Astrocyte (in vitro differentiated cells and primary cell): ENCODE data around the gene IRGQ. TPM values are rescaled to one million over a fixed set of nuclear protein-coding genes. Genes with fewer than 3 reads are reported as not detected.

Experiments used
- DNase-seq: peaks from one replicate; pipeline ENCODE4 v3.0.0-alpha.2; 2010; ENCODE audit warnings: low read depth
- FAIRE-seq: peaks from 2 replicates; lab custom pipeline; 2011; peaks lifted over from hg19 to GRCh38; lab: Jason Lieb, UNC
- H2AFZ ChIP-seq: 2 replicates; pipeline ENCODE4 v1.6.0; 2012; ENCODE audit warnings: low read depth, low read length, inconsistent platforms
- H3K27ac ChIP-seq: 2 replicates; pipeline ENCODE4 v1.5.1; 2011; ENCODE audit warnings: low read depth, low read length, inconsistent platforms
- H3K27me3 ChIP-seq: 2 replicates; pipeline ENCODE4 v1.6.0; 2011; ENCODE audit warnings: low read length, inconsistent platforms; ENCODE audit not compliant: insufficient read depth
- H3K36me3 ChIP-seq: 2 replicates; pipeline ENCODE4 v1.5.1; 2011; ENCODE audit warnings: low read length, inconsistent platforms; ENCODE audit not compliant: insufficient read depth
- H3K4me1 ChIP-seq: 2 replicates; pipeline ENCODE4 v1.5.1; 2011; ENCODE audit warnings: low read length, inconsistent platforms; ENCODE audit not compliant: insufficient read depth
- H3K4me2 ChIP-seq: 2 replicates; pipeline ENCODE4 v1.6.0; 2012; ENCODE audit warnings: low read length, inconsistent platforms
- H3K4me3 ChIP-seq: 2 replicates; pipeline ENCODE4 v1.5.1; 2011; ENCODE audit warnings: low read depth, mild to moderate bottlenecking, low read length, inconsistent platforms; ENCODE audit not compliant: insufficient read depth
- H3K79me2 ChIP-seq: 2 replicates; pipeline ENCODE4 v1.6.0; 2012; ENCODE audit warnings: mild to moderate bottlenecking, low read length, inconsistent platforms; ENCODE audit not compliant: insufficient read depth
- H3K9ac ChIP-seq: 2 replicates; pipeline ENCODE4 v1.6.0; 2012; ENCODE audit warnings: mild to moderate bottlenecking, low read length, inconsistent platforms
- H3K9me3 ChIP-seq: 2 replicates; pipeline ENCODE4 v1.5.1; 2012; ENCODE audit warnings: low read depth, mild to moderate bottlenecking, low read length, inconsistent platforms; ENCODE audit not compliant: insufficient read depth
- H4K20me1 ChIP-seq: 2 replicates; pipeline ENCODE4 v1.6.0; 2012; ENCODE audit warnings: low read length, inconsistent platforms; ENCODE audit not compliant: insufficient read depth
- H3K27ac Mint-ChIP-seq: one replicate; pipeline ENCODE4 v1.8.0; 2021; ENCODE audit warnings: mild to moderate bottlenecking, mixed read lengths; ENCODE audit not compliant: unreplicated experiment
- H3K27me3 Mint-ChIP-seq: one replicate; pipeline ENCODE4 v1.8.0; 2021; ENCODE audit warnings: low read depth, mixed read lengths; ENCODE audit not compliant: unreplicated experiment
- H3K36me3 Mint-ChIP-seq: one replicate; pipeline ENCODE4 v1.8.0; 2021; ENCODE audit warnings: low read depth, mixed read lengths; ENCODE audit not compliant: unreplicated experiment
- H3K4me1 Mint-ChIP-seq: one replicate; pipeline ENCODE4 v1.8.0; 2021; ENCODE audit warnings: low read depth, mixed read lengths; ENCODE audit not compliant: unreplicated experiment
- H3K4me3 Mint-ChIP-seq: one replicate; pipeline ENCODE4 v1.8.0; 2021; ENCODE audit warnings: mild to moderate bottlenecking, moderate library complexity, mixed read lengths; ENCODE audit not compliant: unreplicated experiment
- H3K9me3 Mint-ChIP-seq: one replicate; pipeline ENCODE4 v1.8.0; 2021; ENCODE audit warnings: mild to moderate bottlenecking, mixed read lengths; ENCODE audit not compliant: unreplicated experiment
- EZH2 ChIP-seq: IDR thresholded peaks from 2 replicates; pipeline ENCODE4 v1.6.1; 2012; ENCODE audit warnings: mild to moderate bottlenecking, low read length, inconsistent platforms; ENCODE audit not compliant: insufficient read depth
- total RNA-seq: library from RNA; stranded (reverse); gene quantifications from 2 replicates; pipeline ENCODE4 v1.2.1, GENCODE V29; 2021
- TF ChIP-seq, protein P1 (sequence below): IDR thresholded peaks from 2 replicates; pipeline ENCODE4 v1.5.1; 2011; ENCODE audit warnings: low read depth, mild to moderate bottlenecking, inconsistent platforms, low read length, moderate library complexity; ENCODE audit not compliant: insufficient read depth

IRGQ gene
- total RNA-seq, 1 donor from 2014 or later = 60.7 TPM

GRCh38 chr19:43634506-43634871 lies 38.6 kb upstream of the IRGQ start:
- Histone ChIP-seq H3K27ac (no peak overlapping the region), H3K4me1 (peaks cover 20% of the 10 kb centered on the region), H3K9me3 (no peaks in the 10 kb centered on the region), H2AFZ (peak overlapping the region; percentile 61), H3K9ac (peak overlapping the region; percentile 17), H3K79me2 (no peaks in the 10 kb centered on the region), H3K4me3 (no peak overlapping the region), H3K36me3 (no peaks in the 10 kb centered on the region), H3K27me3 (peaks cover 12% of the 10 kb centered on the region), H4K20me1 (peaks cover 8% of the 10 kb centered on the region), H3K4me2 (peak overlapping the region; percentile 76)
- Mint-ChIP-seq H3K4me3 (no peak overlapping the region), H3K4me1 (peaks cover 7% of the 10 kb centered on the region), H3K36me3 (peaks cover 3% of the 10 kb centered on the region), H3K27ac (peak overlapping the region; percentile 95), H3K27me3 (no peaks in the 10 kb centered on the region), H3K9me3 (peaks cover 3% of the 10 kb centered on the region)
- TF ChIP-seq, protein P1, sequence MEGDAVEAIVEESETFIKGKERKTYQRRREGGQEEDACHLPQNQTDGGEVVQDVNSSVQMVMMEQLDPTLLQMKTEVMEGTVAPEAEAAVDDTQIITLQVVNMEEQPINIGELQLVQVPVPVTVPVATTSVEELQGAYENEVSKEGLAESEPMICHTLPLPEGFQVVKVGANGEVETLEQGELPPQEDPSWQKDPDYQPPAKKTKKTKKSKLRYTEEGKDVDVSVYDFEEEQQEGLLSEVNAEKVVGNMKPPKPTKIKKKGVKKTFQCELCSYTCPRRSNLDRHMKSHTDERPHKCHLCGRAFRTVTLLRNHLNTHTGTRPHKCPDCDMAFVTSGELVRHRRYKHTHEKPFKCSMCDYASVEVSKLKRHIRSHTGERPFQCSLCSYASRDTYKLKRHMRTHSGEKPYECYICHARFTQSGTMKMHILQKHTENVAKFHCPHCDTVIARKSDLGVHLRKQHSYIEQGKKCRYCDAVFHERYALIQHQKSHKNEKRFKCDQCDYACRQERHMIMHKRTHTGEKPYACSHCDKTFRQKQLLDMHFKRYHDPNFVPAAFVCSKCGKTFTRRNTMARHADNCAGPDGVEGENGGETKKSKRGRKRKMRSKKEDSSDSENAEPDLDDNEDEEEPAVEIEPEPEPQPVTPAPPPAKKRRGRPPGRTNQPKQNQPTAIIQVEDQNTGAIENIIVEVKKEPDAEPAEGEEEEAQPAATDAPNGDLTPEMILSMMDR = no peak
- no peak for TF ChIP-seq EZH2
- FAIRE-seq (no peak), DNase-seq (no peak)

- no peaks in the 10 kb centered on the region for H3K79me2 ChIP-seq
- H2AFZ ChIP-seq = no peak overlapping the region
- FAIRE-seq = no peak
- H3K4me1 Mint-ChIP-seq = peaks cover 7% of the 10 kb centered on the region
- H3K27me3 ChIP-seq = peaks cover 11% of the 10 kb centered on the region
- H3K4me3 ChIP-seq = no peak overlapping the region
- H3K27ac ChIP-seq = no peak overlapping the region
- H3K36me3 Mint-ChIP-seq = peaks cover 3% of the 10 kb centered on the region
- H3K4me3 Mint-ChIP-seq = no peak overlapping the region
- peaks cover 8% of the 10 kb centered on the region for H4K20me1 ChIP-seq
- no peaks in the 10 kb centered on the region for H3K36me3 ChIP-seq
- H3K4me1 ChIP-seq = peaks cover 20% of the 10 kb centered on the region
- H3K9ac ChIP-seq = no peak overlapping the region
- no peak overlapping the region for H3K27ac Mint-ChIP-seq
- no peak overlapping the region for H3K4me2 ChIP-seq
- peaks cover 3% of the 10 kb centered on the region for H3K9me3 Mint-ChIP-seq
- H3K9me3 ChIP-seq = no peaks in the 10 kb centered on the region
- H3K27me3 Mint-ChIP-seq = no peaks in the 10 kb centered on the region
- no peak for DNase-seq
- no peak for TF ChIP-seq EZH2
- TF ChIP-seq, protein P1 = no peak
Observed at GRCh38 chr19:43634068-43634467, 38.1 kb upstream of the IRGQ start.

GRCh38 chr19:43633520-43633919 lies 37.6 kb upstream of the IRGQ start:
- Mint-ChIP-seq H3K9me3 (no peaks in the 10 kb centered on the region), H3K27ac (no peak overlapping the region), H3K36me3 (peaks cover 3% of the 10 kb centered on the region), H3K4me3 (no peak overlapping the region), H3K4me1 (peaks cover 7% of the 10 kb centered on the region), H3K27me3 (no peaks in the 10 kb centered on the region)
- TF ChIP-seq EZH2 = no peak
- TF ChIP-seq, protein P1 = no peak
- no peaks in the 10 kb centered on the region for H3K79me2 ChIP-seq
- no peaks in the 10 kb centered on the region for H3K9me3 ChIP-seq
- no peaks in the 10 kb centered on the region for H3K36me3 ChIP-seq
- FAIRE-seq (no peak), DNase-seq (no peak)
- H3K4me1 ChIP-seq = peaks cover 20% of the 10 kb centered on the region
- peaks cover 2% of the 10 kb centered on the region for H4K20me1 ChIP-seq
- peaks cover 5% of the 10 kb centered on the region for H3K27me3 ChIP-seq
- no peak overlapping the region for H2AFZ ChIP-seq
- no peak overlapping the region for H3K4me2 ChIP-seq
- no peak overlapping the region for H3K27ac ChIP-seq
- H3K9ac ChIP-seq = no peak overlapping the region
- H3K4me3 ChIP-seq = no peak overlapping the region
